Nucleus accumbens (tissue), 56 donors: ENCODE results near the gene UBA1.

Experiments
- DNase-seq, 56 donors: peaks; one replicate each; lab custom pipeline; 2025; lab: John Stamatoyannopoulos, UW

The UBA1 gene

DNA sequence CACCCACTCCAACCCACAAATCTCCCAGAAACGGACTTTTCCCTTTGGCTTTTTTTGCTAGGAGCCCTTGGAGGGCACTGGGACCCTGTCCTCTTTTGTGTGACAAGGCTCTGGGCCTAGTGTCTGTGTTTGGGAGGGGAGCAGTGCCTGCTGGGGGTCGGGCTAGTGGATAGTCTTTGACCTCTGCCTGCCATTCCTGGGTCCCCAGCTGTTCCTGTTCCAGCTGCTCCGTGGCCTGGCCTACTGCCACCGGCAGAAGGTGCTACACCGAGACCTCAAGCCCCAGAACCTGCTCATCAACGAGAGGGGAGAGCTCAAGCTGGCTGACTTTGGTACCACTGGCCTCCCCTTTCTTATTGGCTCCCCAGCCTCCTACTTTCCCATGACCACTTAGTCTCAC, 32.4 kb downstream of the UBA1 start:
- DNase-seq, result no peak

DNA sequence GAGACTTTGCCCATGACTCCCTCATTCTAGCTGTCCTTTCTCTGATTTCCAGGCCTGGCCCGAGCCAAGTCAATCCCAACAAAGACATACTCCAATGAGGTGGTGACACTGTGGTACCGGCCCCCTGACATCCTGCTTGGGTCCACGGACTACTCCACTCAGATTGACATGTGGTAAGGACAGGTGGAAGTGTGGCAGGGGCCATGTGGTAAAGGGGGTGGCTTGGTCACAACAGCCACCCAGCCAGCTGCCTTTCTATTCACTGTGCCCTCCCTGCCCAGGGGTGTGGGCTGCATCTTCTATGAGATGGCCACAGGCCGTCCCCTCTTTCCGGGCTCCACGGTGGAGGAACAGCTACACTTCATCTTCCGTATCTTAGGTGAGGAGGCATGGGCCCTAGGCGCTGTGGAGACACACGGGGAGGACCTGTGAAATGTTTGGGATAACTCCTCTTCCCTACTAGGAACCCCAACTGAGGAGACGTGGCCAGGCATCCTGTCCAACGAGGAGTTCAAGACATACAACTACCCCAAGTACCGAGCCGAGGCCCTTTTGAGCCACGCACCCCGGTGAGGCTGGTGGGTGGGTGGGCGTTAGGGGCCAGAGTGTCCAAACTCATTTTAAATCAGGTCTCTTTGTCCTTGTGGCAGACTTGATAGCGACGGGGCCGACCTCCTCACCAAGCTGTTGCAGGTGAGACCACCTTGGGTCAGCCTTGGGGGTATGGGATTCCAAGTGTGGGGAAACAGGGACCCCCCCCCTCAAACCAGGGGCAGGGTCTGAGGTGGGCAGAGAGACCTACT, 33.1 kb downstream of the UBA1 start:
- no peak for DNase-seq

DNA sequence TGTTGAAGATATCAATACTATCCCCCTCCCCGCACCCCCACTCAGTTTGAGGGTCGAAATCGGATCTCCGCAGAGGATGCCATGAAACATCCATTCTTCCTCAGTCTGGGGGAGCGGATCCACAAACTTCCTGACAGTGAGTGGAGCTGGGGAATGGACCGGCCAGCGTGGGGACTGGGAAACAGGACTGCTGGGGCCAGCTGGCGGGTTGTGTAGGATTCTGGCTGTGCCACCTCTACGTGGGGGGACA, 33.6 kb downstream of the UBA1 start:
- no peak for DNase-seq

DNA sequence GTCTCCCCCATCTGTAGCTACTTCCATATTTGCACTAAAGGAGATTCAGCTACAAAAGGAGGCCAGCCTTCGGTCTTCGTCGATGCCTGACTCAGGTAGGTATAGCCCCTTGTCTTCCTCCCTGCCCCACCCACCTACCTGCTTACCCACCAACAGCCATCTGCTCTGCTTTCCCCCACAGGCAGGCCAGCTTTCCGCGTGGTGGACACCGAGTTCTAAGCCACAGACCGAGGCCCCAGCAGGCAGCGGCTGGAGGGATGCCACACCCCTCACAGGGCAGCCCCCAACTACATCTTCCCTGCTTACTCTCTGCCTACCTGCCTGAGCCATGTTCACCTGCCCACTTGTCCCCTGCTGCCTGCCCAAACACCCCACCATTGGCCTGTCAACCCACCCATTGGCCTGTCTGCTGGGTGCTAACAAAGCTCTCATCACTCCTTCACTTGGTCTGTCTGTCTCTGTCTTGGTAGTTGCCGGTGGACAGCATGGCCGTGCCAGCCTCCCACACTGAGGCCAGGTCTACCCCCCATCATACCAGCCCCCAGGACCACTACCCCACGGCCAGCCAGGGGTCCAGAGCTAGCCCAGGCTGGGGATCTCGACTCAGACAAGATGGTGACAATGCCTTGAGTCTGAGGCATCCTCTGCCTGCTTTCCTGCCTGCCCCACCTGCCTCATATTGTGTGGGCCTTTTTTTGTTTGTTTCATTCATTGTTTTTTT, 35.1 kb downstream of the UBA1 start:
- DNase-seq, result no peak

DNA sequence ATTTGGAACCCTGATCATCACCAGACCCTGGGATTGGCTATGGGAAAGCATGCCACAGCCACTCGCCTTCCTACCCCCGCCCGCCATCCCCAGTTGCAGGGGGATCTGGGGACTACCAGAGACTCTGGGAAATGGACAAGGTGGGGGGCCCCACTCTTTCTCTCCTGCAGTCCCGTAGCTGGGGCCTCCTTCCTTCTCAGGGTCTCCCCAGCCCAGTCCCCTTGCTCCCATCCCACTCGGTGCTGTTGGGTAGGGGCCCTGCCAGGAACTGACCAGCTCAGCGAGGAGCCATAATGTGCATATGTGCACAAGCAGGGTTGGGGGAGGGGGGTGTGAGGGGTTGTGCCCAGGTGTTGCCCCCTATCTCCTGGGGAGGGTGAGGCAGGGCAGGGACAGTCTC, 35.8 kb downstream of the UBA1 start:
- DNase-seq, result no peak

DNA sequence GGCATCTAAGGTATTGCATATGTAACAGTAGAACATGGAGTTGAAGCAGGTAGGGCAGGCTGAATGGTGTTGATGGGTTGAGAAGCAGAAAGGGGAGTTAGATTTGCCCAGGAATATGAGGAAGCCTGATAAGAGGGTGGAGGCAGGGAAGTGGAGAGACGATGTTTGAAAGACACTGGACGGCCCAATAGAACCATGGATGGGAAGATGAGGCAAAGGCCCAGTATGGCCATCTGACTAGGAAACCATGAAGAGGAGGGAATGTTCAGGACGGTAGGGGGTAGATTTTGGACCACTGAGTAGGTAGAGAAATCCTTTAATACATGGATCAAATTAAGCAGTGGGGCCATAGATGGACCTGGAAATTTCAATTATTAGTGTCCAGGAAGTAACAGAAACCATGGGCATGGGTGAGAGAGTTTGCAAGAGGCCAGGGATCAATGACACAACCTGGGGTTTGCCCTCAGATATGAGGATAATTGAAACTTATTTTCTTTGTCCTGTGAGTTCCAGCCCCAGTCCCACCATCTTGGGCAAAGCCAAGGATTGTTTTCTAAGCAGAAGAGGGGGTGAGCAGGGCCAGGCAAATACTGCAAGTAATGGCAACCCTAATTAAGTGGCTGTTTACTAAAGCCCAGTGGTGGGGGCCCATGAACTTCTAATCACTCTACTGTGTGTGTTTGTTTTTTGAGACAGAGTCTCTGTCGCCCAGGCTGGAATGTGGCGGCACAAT, 36.7 kb downstream of the UBA1 start:
- no peak for DNase-seq

DNA sequence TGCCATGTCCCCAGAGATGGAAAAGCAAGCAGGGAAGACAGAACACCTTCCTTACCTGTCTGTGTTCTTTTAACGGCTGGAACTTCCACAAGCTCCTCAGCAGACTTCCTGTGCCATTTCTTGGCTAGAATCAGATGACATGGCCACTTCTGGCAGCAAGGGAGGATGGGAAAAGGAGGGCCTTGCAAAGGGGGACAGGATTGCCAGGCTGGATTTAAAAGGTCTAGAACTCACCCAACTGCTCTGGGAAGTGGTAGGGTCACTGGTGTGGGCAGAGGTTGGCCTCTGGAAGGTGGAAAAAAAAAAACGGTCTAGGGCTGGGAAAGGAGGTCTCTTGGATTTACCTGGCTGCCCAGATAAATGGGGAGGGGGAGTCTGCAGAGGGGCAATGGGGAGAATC, 37.5 kb downstream of the UBA1 start:
- no peak for DNase-seq

DNA sequence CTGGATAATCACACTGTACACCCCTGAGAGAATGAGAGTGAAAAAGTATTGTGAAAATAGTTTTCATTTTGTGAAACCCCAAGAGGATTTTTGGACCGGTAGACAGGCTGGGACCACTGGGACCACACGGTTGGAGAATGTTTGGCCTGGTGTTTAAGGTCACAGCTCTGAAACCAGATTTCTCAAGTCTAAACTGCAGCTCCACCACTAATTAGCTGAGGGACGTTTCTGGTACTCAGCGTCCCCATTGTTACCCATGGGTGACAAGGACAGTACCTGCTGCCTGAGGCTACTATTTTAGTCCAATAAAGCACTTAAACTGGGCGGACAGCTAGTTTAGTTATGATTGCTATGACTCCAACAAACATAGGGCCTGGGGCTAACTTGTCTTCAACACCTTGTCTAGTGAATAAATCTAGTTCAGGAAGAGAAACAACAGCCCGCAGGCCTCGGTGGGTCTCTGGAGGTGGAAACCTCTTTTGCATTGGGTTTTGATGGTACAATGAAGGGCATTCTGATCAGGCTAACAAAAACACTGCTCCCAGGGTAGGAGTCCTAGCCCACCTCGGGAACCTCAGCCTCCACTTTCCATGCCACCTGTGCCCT, 38.7 kb downstream of the UBA1 start:
- peak in 1 of 56 donors; percentile 34 for DNase-seq

DNA sequence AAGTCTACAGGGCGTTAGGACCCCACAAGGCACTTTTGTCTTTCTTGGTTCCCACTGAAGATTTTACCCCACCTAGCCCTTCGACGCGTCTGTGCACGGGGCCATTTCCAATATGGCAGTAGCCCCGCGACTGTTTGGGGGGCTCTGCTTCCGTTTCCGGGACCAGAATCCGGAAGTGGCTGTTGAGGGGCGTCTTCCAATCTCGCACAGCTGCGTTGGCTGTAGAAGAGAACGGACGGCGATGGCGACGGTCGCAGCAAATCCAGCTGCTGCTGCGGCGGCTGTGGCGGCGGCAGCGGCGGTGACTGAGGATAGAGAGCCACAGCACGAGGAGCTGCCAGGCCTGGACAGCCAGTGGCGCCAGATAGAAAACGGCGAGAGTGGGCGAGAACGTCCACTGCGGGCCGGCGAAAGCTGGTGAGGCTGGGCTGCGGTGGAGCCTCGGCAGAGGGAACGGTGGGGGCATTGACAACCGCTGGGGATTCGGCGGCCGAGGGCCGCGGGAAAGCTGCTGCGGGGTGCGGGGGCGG, 39.2 kb downstream of the UBA1 start, which contains the start of gene USP11:
TSS of gene USP11 (plus strand) at position 207 of the 530 bp plus-strand sequence. CDS start at position 242, 35 bp downstream.
- DNase-seq, result peak in 45 of 56 donors; percentile 6 to 73 (median 47)

DNA sequence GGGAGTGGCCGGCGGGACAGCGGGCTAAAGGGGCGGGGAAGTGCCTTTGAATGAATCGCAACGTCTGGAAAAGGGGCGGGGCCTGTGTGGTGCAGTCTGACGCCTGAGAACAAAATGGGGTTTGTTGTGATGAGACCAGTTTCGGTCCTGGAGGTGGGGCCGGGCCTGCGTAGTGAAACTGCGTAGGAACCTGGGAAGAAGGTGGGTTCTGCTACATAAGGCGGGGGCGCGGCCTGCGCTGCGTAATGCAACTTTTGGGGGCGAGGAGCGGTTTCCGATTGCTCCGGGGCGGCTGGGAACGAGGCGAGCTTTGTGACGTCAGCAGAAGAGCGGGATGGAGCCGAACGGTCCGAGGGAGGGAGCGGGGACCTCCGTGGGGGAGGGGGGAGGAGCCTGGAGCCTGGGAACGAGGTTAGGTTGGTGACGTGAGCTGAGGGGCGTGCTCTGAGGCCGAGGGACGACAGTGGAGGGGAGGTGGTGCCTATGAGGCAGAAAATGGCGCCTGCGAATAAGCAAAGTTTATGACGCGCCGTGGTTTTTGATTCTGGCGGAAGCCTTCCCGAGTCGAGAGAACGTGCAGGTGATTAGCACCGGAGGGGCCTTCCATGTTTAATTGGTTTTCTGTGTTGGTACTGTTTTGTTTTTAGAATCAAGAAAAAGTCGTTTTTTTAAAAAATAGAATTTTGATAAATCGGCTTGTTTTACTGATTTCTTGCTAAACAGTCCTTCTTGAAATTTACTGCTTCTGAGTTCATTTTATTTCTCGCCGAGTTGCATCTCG, 39.9 kb downstream of the UBA1 start:
- DNase-seq, result peak; percentile 31 to 99 (median 92)

DNA sequence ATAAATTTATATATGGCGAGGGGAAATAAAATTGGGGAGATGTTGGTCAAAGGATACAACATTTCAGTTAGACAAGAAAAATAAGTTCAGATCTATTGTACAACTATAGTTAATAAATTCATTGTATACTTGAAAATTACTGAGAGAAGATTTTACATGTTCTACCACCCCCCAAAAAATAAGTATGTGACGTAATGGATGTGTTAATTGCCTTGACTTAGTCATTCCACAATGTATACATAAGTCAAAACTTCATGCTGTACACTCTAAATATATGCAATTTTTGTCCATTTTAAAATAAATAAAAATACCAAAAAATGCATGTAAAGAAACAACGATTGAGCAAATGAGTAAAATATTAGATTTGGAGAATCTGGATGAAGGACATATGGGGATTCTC, 41.0 kb downstream of the UBA1 start:
- no peak for DNase-seq

DNA sequence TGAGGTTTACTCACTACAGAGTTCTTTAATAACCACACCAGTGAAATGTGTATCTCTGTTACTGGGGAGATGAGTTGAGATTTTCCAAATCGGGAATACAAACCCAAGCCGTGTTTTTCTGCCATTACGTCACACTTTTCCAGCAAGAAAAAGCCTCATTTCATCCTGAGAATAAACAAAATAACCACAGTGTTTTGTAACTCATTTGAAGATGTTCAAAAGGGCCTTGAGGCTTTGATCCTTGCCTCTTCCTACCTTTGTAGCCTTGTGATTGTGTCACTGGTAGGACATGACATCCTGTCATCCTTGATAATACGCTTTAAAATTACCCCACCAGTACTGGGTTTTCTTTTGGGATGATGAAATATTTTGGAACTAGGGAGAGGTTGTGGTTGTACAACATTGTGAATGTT, 42.1 kb downstream of the UBA1 start:
- DNase-seq, result no peak

DNA sequence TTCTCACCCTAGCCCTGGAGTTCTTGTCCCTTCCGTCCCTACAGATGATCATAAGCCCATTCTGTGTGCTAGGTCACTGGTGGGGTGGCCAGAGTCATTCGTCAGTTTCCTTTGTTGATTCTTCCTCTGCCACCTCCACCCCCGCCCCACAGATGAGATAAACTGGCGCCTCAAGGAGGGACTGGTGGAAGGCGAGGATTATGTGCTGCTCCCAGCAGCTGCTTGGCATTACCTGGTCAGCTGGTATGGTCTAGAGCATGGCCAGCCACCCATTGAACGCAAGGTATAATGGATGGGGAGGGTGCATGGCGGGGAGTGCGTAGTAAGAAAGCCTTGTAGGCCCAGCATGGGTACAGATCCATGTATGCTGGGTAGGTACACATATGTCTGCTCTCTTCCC, 45.6 kb downstream of the UBA1 start:
- DNase-seq, result no peak

DNA sequence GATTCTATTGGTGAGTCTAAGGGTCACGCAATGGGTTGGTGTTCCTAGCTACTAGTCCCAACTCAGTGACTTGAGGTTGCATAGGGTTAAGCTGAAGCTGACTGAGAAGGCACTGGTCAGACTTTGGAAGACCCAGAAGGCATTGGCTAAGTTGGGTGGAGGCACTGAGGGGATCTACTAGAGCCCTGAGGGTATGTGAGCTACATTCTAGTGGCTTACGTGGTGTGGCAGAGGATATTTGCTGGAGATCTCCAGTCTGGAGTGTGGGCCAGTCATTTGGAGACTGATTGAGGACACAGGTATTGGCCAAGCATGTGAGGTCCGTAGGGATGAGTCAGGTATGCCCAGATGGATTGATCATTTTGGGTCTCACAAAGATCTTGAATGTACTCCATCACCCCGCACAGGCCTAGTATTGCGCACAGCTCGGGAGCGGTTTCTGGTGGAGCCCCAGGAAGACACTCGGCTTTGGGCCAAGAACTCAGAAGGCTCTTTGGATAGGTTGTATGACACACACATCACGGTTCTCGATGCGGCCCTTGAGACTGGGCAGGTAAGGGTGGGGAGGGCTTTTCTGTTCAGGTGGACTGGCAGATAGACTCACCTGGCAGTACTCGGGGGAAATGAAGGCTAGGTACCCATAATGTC, 46.4 kb downstream of the UBA1 start:
- no peak for DNase-seq

DNA sequence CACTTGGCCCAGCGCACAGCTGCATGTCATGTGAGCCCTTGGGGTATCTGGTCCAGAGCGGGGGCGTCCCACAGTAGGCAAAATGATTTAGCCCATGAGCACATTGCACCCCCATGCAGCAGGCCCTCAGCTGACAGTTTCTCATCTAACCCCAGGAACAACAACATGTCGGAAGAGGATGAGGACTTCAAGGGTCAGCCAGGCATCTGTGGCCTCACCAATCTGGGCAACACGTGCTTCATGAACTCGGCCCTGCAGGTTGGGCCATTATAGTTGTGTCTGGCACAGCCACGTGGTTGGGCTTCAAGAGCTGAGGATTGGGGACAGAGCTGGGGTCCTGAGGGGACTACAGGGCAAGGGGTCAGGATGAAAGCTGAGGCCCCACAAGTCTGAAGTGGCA, 47.0 kb downstream of the UBA1 start:
- DNase-seq, result no peak

DNA sequence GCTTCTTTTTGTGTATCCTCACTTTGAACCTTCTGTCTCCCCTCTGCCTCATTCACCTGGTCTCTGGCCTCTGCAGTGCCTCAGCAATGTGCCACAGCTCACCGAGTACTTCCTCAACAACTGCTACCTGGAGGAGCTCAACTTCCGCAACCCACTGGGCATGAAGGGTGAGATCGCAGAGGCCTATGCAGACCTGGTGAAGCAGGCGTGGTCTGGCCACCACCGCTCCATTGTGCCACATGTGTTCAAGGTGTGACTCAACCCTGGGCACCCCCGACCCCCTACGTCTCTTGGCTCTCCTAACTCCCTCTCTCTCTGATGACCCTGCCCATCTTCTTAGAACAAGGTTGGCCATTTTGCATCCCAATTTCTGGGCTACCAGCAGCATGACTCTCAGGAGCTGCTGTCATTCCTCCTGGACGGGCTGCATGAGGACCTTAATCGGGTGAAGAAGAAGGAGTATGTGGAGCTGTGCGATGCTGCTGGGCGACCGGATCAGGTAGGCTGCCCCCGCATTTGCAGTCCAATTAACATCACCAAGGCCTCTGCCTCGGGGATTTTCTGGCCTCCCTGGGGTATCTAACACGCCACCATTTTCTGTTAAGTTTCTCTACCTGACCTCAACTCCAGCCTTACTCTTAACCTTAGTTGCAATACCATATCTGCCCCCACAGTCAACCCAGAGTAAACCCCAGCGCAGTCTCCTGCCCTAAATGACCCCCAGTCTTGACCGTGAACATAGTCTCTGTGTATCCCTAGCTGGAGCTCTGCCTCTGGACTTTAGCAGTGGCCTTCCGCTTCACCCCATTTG, 47.8 kb downstream of the UBA1 start:
- DNase-seq, result no peak

DNA sequence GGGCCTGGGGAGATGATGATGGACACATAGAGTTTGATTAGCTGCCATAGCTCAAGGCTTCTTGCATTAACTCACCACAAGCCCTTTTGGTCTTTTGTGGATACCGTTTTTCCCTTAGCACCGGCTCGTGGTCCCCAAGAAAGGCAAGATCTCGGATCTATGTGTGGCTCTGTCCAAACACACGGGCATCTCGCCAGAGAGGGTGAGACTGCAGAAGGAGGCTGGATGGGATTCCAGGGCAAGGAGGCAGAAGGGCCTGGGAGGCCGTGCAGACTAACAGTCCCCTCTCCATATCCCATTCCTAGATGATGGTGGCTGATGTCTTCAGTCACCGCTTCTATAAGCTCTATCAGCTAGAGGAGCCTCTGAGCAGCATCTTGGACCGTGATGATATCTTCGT, 48.7 kb downstream of the UBA1 start:
- DNase-seq, result no peak

DNA sequence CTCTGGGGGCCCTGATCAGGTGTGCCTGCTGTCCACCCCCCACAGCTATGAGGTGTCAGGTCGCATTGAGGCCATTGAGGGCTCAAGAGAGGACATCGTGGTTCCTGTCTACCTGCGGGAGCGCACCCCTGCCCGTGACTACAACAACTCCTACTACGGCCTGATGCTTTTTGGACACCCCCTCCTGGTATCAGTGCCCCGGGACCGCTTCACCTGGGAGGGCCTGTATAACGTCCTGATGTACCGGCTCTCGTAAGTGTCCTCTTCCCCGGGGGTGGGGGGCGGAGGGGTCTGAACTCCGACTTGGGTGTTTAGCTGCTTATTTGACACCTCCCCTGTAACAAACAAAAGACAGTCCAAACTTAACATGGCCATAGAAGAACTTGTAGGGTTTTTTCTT, 49.7 kb downstream of the UBA1 start:
- no peak for DNase-seq

DNA sequence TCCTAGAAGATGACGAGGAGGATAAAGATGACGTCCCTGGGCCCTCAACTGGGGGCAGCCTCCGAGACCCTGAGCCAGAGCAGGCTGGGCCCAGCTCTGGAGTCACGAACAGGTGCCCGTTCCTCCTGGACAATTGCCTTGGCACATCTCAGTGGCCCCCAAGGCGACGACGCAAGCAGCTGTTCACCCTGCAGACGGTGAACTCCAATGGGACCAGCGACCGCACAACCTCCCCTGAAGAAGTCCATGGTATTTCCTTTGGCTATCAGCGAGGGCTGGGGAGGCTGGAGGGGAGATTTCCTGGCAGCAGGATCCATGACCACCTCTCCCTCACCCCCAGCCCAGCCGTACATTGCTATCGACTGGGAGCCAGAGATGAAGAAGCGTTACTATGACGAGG, 51.0 kb downstream of the UBA1 start:
- DNase-seq, result no peak
